K562 (cell line): ENCODE results near the gene PAK1IP1. TPM values are rescaled to one million over a fixed set of nuclear protein-coding genes. Genes with fewer than 3 reads are reported as not detected.

Experiments
- CCNT2 ChIP-seq: IDR thresholded peaks from 2 replicates; pipeline ENCODE4 v1.6.1; 2011; ENCODE audit warnings: borderline replicate concordance, low read depth, mild to moderate bottlenecking, moderate library complexity, mixed read lengths, low read length; ENCODE audit not compliant: insufficient read length; ENCODE audit errors: extremely low read depth
- FOS ChIP-seq: IDR thresholded peaks from 3 replicates; pipeline ENCODE4 v1.6.1; 2011; ENCODE audit not compliant: insufficient read length; ENCODE audit errors: extremely low read depth
- HINFP ChIP-seq: fragments of 450-650 bp; conservative IDR thresholded peaks from 2 replicates; pipeline ENCODE4 v1.6.1; 2016; ENCODE audit warnings: missing genetic modification characterization, low read depth, mild to moderate bottlenecking, control low read depth, missing compliant biosample characterization
- HMGXB4 ChIP-seq: sonication (generic); formaldehyde crosslinking; IDR thresholded peaks from 2 replicates; pipeline ENCODE4 v1.8.1; 2023; ENCODE audit warnings: mild to moderate bottlenecking, missing genetic modification reagents
- MECOM ChIP-seq: fragments of 250-450 bp; sonication (Bioruptor Pico); IDR thresholded peaks from 2 replicates; pipeline ENCODE4 v1.8.0; 2022; ENCODE audit warnings: inconsistent platforms
- NELFE ChIP-seq: IDR thresholded peaks from 2 replicates; pipeline ENCODE4 v1.6.1; 2011; ENCODE audit warnings: mild to moderate bottlenecking; ENCODE audit not compliant: insufficient read depth, insufficient read length
- PHB2 ChIP-seq: fragments of 450-650 bp; IDR thresholded peaks from 2 replicates; pipeline ENCODE4 v1.6.1; 2017; ENCODE audit warnings: low read depth
- PYGO2 ChIP-seq: fragments of 450-650 bp; IDR thresholded peaks from 2 replicates; pipeline ENCODE4 v1.6.1; 2016; ENCODE audit warnings: mild to moderate bottlenecking, missing genetic modification characterization, moderate library complexity, missing compliant biosample characterization
- RHOXF2B ChIP-seq: fragments of 250-450 bp; sonication (Bioruptor Pico); conservative IDR thresholded peaks from 2 replicates; pipeline ENCODE4 v1.5.1; 2021
- TAF15 ChIP-seq: fragments of 200-400 bp; formaldehyde crosslinking; IDR thresholded peaks from 2 replicates; pipeline ENCODE4 v1.6.1; 2017; ENCODE audit warnings: mild to moderate bottlenecking, low read depth, low read length, moderate library complexity
- TCF3 ChIP-seq: sonication (generic); formaldehyde crosslinking; IDR thresholded peaks from 2 replicates; pipeline ENCODE4 v1.4.0; 2020; ENCODE audit warnings: mild to moderate bottlenecking, missing genetic modification reagents
- TRIM24 ChIP-seq, 2 experiments: fragments of 450-650 bp; IDR thresholded peaks; 2 replicates each; pipeline ENCODE4 v1.6.1; 2016
- XRCC3 ChIP-seq: fragments of 450-650 bp; IDR thresholded peaks from 2 replicates; pipeline ENCODE4 v1.6.1; 2017; ENCODE audit warnings: mild to moderate bottlenecking, moderate library complexity
- ZNF12 ChIP-seq: sonication (generic); formaldehyde crosslinking; IDR thresholded peaks from 2 replicates; pipeline ENCODE4 v1.4.0; 2020; ENCODE audit warnings: mild to moderate bottlenecking, missing genetic modification reagents
- ZNF282 ChIP-seq: sonication (generic); formaldehyde crosslinking; IDR thresholded peaks from 2 replicates; pipeline ENCODE4 v1.8.1; 2023; ENCODE audit warnings: missing genetic modification reagents
- ZNF551 ChIP-seq: fragments of 250-450 bp; sonication (Bioruptor Pico); IDR thresholded peaks from 2 replicates; pipeline ENCODE4 v1.5.0; 2021; ENCODE audit warnings: mild to moderate bottlenecking, moderate library complexity
- ZNF583 ChIP-seq: fragments of 250-450 bp; sonication (Bioruptor Pico); IDR thresholded peaks from 2 replicates; pipeline ENCODE4 v1.4.0; 2020
- polyA plus RNA-seq, 8 experiments: library from polyadenylated mRNA; depleted of rRNA in 4 of 8; stranded (reverse) in 5 of 8; unstranded in 3 of 8; fragments of >200 nt; fragmentation: Nextera tagmentation in 2 of 8; fragmentation: Illumina TruSeq in 1 of 8; extraction: Ambion mirVana in 2 of 8; extraction: Trizol in 1 of 8; gene quantifications; 2 replicates each; pipeline versions ENCODE4 v1.2.1 to v1.2.3, GENCODE V29; 2011 to 2014; ENCODE audit warnings: inconsistent platforms in 1 of 8, missing spikeins in 1 of 8
- total RNA-seq, 7 experiments: library from RNA; depleted of rRNA in 6 of 7; stranded (reverse); fragments of >200 nt in 6 of 7; fragmentation: Illumina TruSeq in 2 of 7; extraction: Trizol in 2 of 7; gene quantifications; 2 replicates each; pipeline versions ENCODE4 v1.2.1 to v1.2.3, GENCODE V29; 2011 to 2021; ENCODE audit warnings: low replicate concordance in 1 of 7
- TF ChIP-seq, protein P1 (sequence below): sonication (generic); formaldehyde crosslinking; IDR thresholded peaks from 2 replicates; pipeline ENCODE4 v1.8.1; 2023; ENCODE audit warnings: mild to moderate bottlenecking, missing genetic modification reagents, moderate library complexity
- TF ChIP-seq, protein P2 (sequence below): fragments of 200-800 bp; sonication (Bioruptor generic); IDR thresholded peaks from 2 replicates; pipeline ENCODE4 v1.6.1; 2017; ENCODE audit warnings: missing genetic modification characterization, missing compliant biosample characterization
- TF ChIP-seq, protein P3 (sequence below): fragments of 450-650 bp; IDR thresholded peaks from 2 replicates; pipeline ENCODE4 v1.6.1; 2018; ENCODE audit warnings: mild to moderate bottlenecking, low read depth; ENCODE audit not compliant: partially characterized antibody

The PAK1IP1 gene
- total and polyA plus RNA-seq, 9 of the 15 experiments (the other 6 are each of a cell fraction or from before 2014, with no cell fraction given), result 50.0 to 200 (median 87.0) TPM

DNA sequence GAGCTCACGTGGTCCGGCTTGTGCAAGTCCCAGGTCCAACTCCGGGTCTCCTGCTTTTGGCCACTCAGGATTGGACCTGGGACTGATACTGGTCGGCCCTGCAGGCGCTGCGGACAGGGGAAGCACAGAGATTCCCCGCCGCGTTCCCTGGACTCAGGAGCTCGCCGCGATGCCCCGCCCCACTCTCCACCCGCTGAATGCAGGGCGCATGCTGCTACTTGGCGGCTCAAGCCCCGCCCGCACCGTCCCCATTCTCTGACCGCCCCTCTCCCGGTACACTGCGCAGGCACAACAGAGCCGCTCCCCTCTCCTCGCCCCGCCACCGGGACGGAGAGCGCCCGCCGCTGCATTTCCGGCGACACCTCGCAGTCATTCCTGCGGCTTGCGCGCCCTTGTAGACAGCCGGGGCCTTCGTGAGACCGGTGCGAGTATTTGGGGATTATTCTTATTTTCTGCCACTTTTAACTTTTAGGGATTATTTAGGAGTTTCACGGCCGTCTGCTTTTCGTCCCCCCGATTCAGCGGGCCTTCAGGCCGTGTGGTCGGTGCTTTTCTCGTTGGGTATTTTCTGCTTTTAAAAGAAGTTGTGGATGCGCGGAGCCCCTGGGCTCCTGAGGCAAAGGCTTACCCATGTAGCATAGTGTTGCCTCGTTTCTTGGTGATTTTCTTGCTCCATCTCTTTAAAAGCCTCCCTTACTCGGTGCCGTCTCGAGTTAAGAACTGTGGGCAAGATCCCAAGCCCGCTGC is 28.2 kb downstream of the PAK1IP1 start, which contains the start of gene TMEM14C (continued):
- no peak for TF ChIP-seq HINFP (tag)
- TF ChIP-seq, protein P1, sequence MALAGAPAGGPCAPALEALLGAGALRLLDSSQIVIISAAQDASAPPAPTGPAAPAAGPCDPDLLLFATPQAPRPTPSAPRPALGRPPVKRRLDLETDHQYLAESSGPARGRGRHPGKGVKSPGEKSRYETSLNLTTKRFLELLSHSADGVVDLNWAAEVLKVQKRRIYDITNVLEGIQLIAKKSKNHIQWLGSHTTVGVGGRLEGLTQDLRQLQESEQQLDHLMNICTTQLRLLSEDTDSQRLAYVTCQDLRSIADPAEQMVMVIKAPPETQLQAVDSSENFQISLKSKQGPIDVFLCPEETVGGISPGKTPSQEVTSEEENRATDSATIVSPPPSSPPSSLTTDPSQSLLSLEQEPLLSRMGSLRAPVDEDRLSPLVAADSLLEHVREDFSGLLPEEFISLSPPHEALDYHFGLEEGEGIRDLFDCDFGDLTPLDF (CRISPR knock-in tag), result 0 out of 2 replicates have a peak, but pooled peaks have one; percentile 51
- peak; percentile 76 for TF ChIP-seq CCNT2
- TF ChIP-seq, protein P2, sequence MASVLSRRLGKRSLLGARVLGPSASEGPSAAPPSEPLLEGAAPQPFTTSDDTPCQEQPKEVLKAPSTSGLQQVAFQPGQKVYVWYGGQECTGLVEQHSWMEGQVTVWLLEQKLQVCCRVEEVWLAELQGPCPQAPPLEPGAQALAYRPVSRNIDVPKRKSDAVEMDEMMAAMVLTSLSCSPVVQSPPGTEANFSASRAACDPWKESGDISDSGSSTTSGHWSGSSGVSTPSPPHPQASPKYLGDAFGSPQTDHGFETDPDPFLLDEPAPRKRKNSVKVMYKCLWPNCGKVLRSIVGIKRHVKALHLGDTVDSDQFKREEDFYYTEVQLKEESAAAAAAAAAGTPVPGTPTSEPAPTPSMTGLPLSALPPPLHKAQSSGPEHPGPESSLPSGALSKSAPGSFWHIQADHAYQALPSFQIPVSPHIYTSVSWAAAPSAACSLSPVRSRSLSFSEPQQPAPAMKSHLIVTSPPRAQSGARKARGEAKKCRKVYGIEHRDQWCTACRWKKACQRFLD (CRISPR knock-in tag), result no peak
- TF ChIP-seq, protein P3, sequence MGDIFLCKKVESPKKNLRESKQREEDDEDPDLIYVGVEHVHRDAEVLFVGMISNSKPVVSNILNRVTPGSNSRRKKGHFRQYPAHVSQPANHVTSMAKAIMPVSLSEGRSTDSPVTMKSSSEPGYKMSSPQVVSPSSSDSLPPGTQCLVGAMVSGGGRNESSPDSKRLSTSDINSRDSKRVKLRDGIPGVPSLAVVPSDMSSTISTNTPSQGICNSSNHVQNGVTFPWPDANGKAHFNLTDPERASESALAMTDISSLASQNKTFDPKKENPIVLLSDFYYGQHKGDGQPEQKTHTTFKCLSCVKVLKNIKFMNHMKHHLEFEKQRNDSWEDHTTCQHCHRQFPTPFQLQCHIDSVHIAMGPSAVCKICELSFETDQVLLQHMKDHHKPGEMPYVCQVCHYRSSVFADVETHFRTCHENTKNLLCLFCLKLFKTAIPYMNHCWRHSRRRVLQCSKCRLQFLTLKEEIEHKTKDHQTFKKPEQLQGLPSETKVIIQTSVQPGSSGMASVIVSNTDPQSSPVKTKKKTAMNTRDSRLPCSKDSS, result no peak
- no peak for TF ChIP-seq ZNF551
- no peak for TF ChIP-seq HMGXB4 (CRISPR knock-in tag)
- no peak for TF ChIP-seq TAF15
- TF ChIP-seq XRCC3, result no peak
- no peak for TF ChIP-seq ZNF583 (CRISPR knock-in tag)
- no peak for TF ChIP-seq PYGO2 (tag)
- TF ChIP-seq NELFE, result no peak
- 0 out of 4 replicates have a peak, but pooled peaks of 1 of the 2 experiments have one; percentile 17 for TF ChIP-seq TRIM24 (IDR thresholded peaks at IDR 0.05)
- TF ChIP-seq MECOM (CRISPR knock-in tag), result no peak
- no peak for TF ChIP-seq PHB2
- TF ChIP-seq RHOXF2B (CRISPR knock-in tag), result no peak
- peak; percentile 27; the same call in 1 of the 2 replicates for TF ChIP-seq TCF3 (CRISPR knock-in tag)
- no peak for TF ChIP-seq ZNF12 (CRISPR knock-in tag)
- no peak for TF ChIP-seq ZNF282
- TF ChIP-seq FOS, result no peak
